ENCODE data around the gene RIPK1. TPM values are rescaled to one million over a fixed set of nuclear protein-coding genes. Genes with fewer than 3 reads are reported as not detected.

The RIPK1 gene
- total and polyA plus RNA-seq, 9 of the 15 experiments (the other 6 are each of a cell fraction or from before 2014, with no cell fraction given): 3.8 to 24.9 (median 17.7) TPM

- TF ChIP-seq RCOR1 (IDR thresholded peaks at IDR 0.05; ENCODE audit: borderline replicate concordance in 1 of 2, low read depth in 2 of 2, low read length in 2 of 2) (0 out of 4 replicates have a peak, but pooled peaks of 1 of the 2 experiments have one; percentile 1), ATF4 (CRISPR knock-in tag; IDR thresholded peaks at IDR 0.05) (no peak), NR2C2 (CRISPR knock-in tag; IDR thresholded peaks at IDR 0.05) (no peak; the same call in 1 of the 2 replicates), NR2C2 (tag; IDR thresholded peaks at IDR 0.05) (peak; percentile 45; the same call in 1 of the 2 replicates), CGGBP1 (CRISPR knock-in tag; IDR thresholded peaks at IDR 0.05) (no peak), ZFP91 (CRISPR knock-in tag; IDR thresholded peaks at IDR 0.05) (peak; percentile 86), ZNF518B (CRISPR knock-in tag; IDR thresholded peaks at IDR 0.05) (0 out of 2 replicates have a peak, but pooled peaks have one; percentile 37), SIN3A (IDR thresholded peaks at IDR 0.05; ENCODE audit: borderline replicate concordance in 2 of 2, control insufficient read depth in 1 of 2, low read depth in 2 of 2, low read length in 2 of 2) (peak; percentile 23 to 48; a peak in 1 of 4 replicates), ETV6 (IDR thresholded peaks at IDR 0.05; ENCODE audit: borderline replicate concordance in 1 of 2, low read depth in 2 of 2, low read length in 1 of 2) (peak in 1 of 2 experiments; percentile 65; a peak in 1 of 4 replicates), ETV6 (CRISPR knock-in tag; IDR thresholded peaks at IDR 0.05; ENCODE audit: borderline replicate concordance) (no peak), CTBP1 (IDR thresholded peaks at IDR 0.05; ENCODE audit: borderline replicate concordance) (no peak; the same call in 1 of the 2 replicates), ZNF324 (CRISPR knock-in tag; IDR thresholded peaks at IDR 0.05) (peak; percentile 13; the same call in 1 of the 2 replicates), SP1 (CRISPR knock-in tag; IDR thresholded peaks at IDR 0.05) (0 out of 2 replicates have a peak, but pooled peaks have one; percentile 9)
Observed at GRCh38 chr6:3022765-3023662, 45.3 kb upstream of the RIPK1 start (continued).
